Stimulated activated effector memory CD8-positive, alpha-beta T cell treated with anti-CD3 and anti-CD28 coated beads, Interleukin-12 subunit alpha, Interleukin-12 subunit beta, amount 100 ng/mL, for 72 hours (primary cell): ENCODE measurements around the gene IL16.
"Not testable (repeated sequence)": the region's sequence is repeated elsewhere in the genome, so short reads cannot be mapped to it uniquely, and the experiment has no call there.

Experiments used
- ATAC-seq: fragments of 150-1000 bp; cut with Tn5 transposase; 2 replicates; pipeline ENCODE4 v1.10.0; 2021
- DNase-seq, 2 donors: peaks; one replicate each; pipeline ENCODE4 v3.0.0; 2021 to 2022; ENCODE audit warnings: low spot score in 2 of 2
- H3K27ac Mint-ChIP-seq: one replicate; pipeline ENCODE4 v1.8.0; 2022; ENCODE audit warnings: mild to moderate bottlenecking, mixed read lengths
- H3K36me3 Mint-ChIP-seq: one replicate; pipeline ENCODE4 v1.8.0; 2022; ENCODE audit warnings: mild to moderate bottlenecking, mixed read lengths
- H3K4me1 Mint-ChIP-seq: one replicate; pipeline ENCODE4 v1.8.0; 2022; ENCODE audit warnings: mixed read lengths
- H3K4me3 Mint-ChIP-seq: one replicate; pipeline ENCODE4 v1.8.0; 2022; ENCODE audit warnings: mild to moderate bottlenecking, mixed read lengths
- H3K9me3 Mint-ChIP-seq: one replicate; pipeline ENCODE4 v1.8.0; 2022; ENCODE audit warnings: mixed read lengths

IL16 gene

DNA sequence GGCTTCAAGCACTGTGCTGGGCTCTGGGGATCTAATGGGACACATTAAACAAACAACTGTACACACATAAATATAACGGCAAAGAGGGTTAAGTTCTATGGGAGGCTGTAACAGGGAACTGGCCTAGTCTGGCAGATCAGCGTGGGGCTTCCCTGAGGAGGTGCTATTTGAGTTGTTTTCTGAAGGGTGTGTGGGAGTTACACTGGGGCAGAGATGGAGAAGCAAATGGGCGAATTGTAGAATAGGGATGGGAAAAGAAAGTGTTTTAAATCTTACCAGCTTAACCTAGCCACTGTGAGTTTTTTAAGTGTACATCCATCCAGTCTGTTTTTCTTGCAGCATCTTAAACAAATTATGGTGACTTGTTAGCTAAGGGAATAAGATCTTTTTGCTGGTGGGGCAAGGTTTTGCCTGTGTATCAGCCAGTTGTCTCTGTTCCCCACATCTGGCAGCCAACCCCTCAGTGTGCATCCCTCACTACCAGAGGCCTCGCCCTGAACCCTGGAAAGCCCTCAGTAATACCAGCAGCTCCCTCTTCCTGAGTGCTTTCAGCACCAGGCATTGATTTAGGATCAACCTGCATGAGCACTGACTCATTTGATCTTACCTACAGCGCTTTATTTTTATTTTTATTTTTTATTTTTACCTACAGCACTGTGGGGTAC is 10.9 kb upstream of the IL16 start:
- ATAC-seq (no peak), DNase-seq (no peak)
- no peaks in the 10 kb centered on the region for H3K9me3 Mint-ChIP-seq
- no peaks in the 10 kb centered on the region for H3K4me1 Mint-ChIP-seq
- H3K4me3 Mint-ChIP-seq, result no peak overlapping the region
- no peaks in the 10 kb centered on the region for H3K36me3 Mint-ChIP-seq
- H3K27ac Mint-ChIP-seq, result no peak overlapping the region

DNA sequence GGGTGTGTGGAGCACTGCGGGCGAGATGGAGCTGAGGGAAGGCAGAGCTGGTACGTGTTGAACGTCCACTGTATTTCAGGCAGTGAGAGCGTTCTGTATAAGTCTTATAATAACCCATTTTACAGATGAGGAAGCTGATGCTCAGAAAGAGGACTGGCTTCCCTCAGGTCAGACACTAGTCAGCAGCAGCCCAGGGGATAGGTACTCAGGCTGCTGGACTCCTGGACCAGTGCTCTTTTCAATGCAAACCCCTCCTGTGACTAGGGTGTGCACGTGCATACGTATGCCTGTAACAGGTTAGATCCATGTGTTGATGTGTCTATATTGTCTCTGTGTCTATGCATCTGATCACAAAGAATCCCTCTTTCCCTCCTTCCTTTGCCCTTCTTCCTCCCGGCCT is 8.3 kb upstream of the IL16 start:
- DNase-seq (no peak), ATAC-seq (no peak)
- H3K36me3 Mint-ChIP-seq, result no peaks in the 10 kb centered on the region
- no peaks in the 10 kb centered on the region for H3K9me3 Mint-ChIP-seq
- H3K27ac Mint-ChIP-seq, result no peak overlapping the region
- no peaks in the 10 kb centered on the region for H3K4me1 Mint-ChIP-seq
- no peak overlapping the region for H3K4me3 Mint-ChIP-seq

- ATAC-seq, result no peak
- Mint-ChIP-seq H3K27ac (no peak overlapping the region), H3K4me3 (no peak overlapping the region), H3K4me1 (no peaks in the 10 kb centered on the region), H3K36me3 (no peaks in the 10 kb centered on the region), H3K9me3 (no peaks in the 10 kb centered on the region)
- no peak for DNase-seq
Observed at GRCh38 chr15:81189583-81190283, 6.9 kb upstream of the IL16 start.

GRCh38 chr15:81190922-81191507 is 5.7 kb upstream of the IL16 start:
- no peak overlapping the region for H3K4me3 Mint-ChIP-seq
- ATAC-seq (no peak), DNase-seq (no peak)
- no peaks in the 10 kb centered on the region for H3K36me3 Mint-ChIP-seq
- no peaks in the 10 kb centered on the region for H3K9me3 Mint-ChIP-seq
- H3K27ac Mint-ChIP-seq, result no peak overlapping the region
- no peaks in the 10 kb centered on the region for H3K4me1 Mint-ChIP-seq

DNA sequence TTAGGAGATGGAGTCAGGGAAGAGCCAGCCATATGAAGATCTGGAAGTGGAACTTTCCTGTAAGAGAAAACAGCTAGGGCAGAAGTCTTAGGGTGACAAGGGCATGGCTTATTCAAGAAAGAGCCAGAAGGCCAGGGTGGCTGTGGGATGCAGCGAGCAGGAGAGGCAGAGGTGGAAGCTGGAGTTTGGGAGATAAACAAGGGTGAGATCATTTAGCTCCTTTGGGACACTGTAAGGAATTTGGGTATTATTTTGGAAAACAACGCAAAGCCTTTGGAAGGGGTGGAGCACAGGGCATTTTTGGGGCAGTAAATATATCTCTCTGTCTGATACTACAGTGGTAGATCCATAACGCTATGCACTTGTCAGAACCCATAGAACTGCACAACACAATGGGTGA is 5.0 kb upstream of the IL16 start:
- Mint-ChIP-seq H3K36me3 (no peaks in the 10 kb centered on the region), H3K27ac (no peak overlapping the region), H3K4me3 (no peak overlapping the region), H3K4me1 (no peaks in the 10 kb centered on the region), H3K9me3 (no peaks in the 10 kb centered on the region)
- DNase-seq (no peak), ATAC-seq (no peak)

- Mint-ChIP-seq H3K27ac (no peak overlapping the region), H3K4me1 (no peaks in the 10 kb centered on the region), H3K36me3 (no peaks in the 10 kb centered on the region), H3K4me3 (no peak overlapping the region), H3K9me3 (no peaks in the 10 kb centered on the region)
- ATAC-seq (no peak), DNase-seq (no peak)
Observed at GRCh38 chr15:81194723-81195122, 2.0 kb upstream of the IL16 start.

DNA sequence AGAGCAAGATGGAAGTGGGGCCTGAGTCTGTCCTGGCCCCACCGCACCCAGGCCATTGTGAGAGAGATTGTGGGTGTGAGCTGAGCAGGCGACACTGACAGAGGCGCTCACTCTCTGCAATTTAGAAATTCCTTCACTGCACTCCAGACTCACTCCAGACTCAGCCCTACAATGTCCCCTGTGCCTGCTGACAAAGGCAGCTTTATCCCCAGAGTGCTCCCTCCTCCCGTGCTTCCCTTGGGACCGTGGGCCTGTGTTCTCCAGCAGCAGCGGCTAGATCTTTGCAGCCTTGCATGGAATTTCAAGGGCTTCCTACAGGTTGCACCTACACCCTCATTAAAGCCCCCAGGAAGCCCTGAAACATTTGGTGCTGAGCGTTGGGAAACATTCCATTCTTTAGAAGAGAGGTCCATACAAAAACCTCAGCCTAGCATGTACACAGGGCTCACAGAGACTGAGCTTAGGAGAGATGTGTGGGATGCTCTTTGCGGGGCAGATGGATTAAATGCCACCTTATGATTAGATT is 1.3 kb upstream of the IL16 start:
- DNase-seq (no peak), ATAC-seq (peak; percentile 26)
- no peak overlapping the region for H3K27ac Mint-ChIP-seq
- no peaks in the 10 kb centered on the region for H3K36me3 Mint-ChIP-seq
- H3K4me1 Mint-ChIP-seq, result no peaks in the 10 kb centered on the region
- H3K4me3 Mint-ChIP-seq, result no peak overlapping the region
- no peaks in the 10 kb centered on the region for H3K9me3 Mint-ChIP-seq

GRCh38 chr15:81197255-81197630 is 564 bp downstream of the IL16 start:
- Mint-ChIP-seq H3K4me1 (no peaks in the 10 kb centered on the region), H3K9me3 (no peaks in the 10 kb centered on the region), H3K36me3 (no peaks in the 10 kb centered on the region), H3K4me3 (no peak overlapping the region), H3K27ac (no peak overlapping the region)
- DNase-seq, result no peak
- no peak for ATAC-seq

- Mint-ChIP-seq H3K9me3 (no peaks in the 10 kb centered on the region), H3K27ac (no peak overlapping the region), H3K4me3 (no peak overlapping the region), H3K36me3 (no peaks in the 10 kb centered on the region), H3K4me1 (no peaks in the 10 kb centered on the region)
- DNase-seq (no peak), ATAC-seq (no peak)
Observed at GRCh38 chr15:81197688-81198281, 1.1 kb downstream of the IL16 start.

DNA sequence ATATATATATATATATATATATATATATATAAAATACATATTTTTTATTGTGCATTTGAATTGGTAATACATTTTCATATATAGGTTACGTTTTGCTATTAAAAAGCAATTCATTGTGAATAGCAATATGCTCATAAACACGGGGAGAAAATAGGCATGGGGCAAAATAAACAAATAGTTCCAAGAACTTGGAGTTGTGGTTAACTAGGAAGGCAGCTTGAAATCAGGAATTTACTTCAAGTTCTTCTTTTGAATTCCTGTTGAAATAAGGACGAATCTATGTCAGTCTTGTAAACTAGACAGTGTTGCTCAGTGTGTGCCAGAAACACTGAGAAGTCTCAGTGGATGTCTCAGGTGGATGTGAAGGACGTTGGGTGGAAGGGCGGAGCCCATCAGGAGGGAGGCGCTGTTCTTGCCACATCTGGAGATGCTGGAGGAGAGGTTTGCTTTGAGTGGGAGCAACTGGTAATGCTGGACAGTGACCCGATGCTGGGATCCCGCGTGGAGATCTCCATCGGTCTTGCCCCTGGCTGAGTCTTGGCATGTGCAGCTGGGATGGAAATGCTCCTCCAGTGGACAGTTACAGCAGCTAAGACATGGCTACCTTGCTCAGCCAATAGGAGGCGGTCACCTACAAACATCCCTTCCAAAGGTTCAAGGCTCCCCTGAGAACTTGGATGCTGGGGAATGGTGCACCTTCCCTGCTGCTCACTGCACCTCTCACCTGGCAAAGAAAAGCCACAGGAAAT is 2.5 kb downstream of the IL16 start:
- DNase-seq (no peak), ATAC-seq (no peak)
- H3K9me3 Mint-ChIP-seq, result no peaks in the 10 kb centered on the region
- H3K36me3 Mint-ChIP-seq, result no peaks in the 10 kb centered on the region
- no peak overlapping the region for H3K4me3 Mint-ChIP-seq
- H3K4me1 Mint-ChIP-seq, result no peaks in the 10 kb centered on the region
- no peak overlapping the region for H3K27ac Mint-ChIP-seq

- Mint-ChIP-seq H3K4me1 (no peaks in the 10 kb centered on the region), H3K9me3 (no peaks in the 10 kb centered on the region), H3K4me3 (no peak overlapping the region), H3K27ac (no peak overlapping the region), H3K36me3 (no peaks in the 10 kb centered on the region)
- ATAC-seq (no peak), DNase-seq (no peak)
Observed at GRCh38 chr15:81206018-81206417, 9.3 kb downstream of the IL16 start.

DNA sequence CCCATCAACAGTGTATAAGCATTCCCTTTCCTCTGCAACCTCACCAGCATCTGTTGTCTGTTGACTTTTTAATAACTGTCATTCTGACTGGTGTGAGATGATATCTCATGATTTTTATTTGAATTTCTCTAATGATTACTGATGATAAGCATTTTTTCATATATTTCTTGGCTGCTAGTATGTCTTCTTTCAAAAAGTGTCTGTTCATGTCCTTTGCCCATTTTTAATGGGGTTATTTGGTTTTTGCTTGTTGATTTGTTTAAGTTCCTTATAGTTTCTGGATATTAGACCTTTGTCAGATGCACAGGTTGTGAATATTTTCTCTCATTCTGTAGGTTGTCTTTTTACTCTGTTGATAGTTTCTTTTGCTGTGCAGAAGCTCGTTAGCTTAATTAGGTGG is 11.3 kb downstream of the IL16 start:
- not testable (repeated sequence) for H3K9me3 Mint-ChIP-seq, ATAC-seq, H3K27ac Mint-ChIP-seq, H3K4me1 Mint-ChIP-seq, H3K4me3 Mint-ChIP-seq, DNase-seq, H3K36me3 Mint-ChIP-seq

GRCh38 chr15:81209635-81210034 is 13.0 kb downstream of the IL16 start:
- H3K36me3 Mint-ChIP-seq, result no peaks in the 10 kb centered on the region
- H3K4me3 Mint-ChIP-seq, result no peak overlapping the region
- no peaks in the 10 kb centered on the region for H3K4me1 Mint-ChIP-seq
- peaks cover 8% of the 10 kb centered on the region for H3K9me3 Mint-ChIP-seq
- H3K27ac Mint-ChIP-seq, result no peak overlapping the region
- DNase-seq (no peak), ATAC-seq (no peak)

DNA sequence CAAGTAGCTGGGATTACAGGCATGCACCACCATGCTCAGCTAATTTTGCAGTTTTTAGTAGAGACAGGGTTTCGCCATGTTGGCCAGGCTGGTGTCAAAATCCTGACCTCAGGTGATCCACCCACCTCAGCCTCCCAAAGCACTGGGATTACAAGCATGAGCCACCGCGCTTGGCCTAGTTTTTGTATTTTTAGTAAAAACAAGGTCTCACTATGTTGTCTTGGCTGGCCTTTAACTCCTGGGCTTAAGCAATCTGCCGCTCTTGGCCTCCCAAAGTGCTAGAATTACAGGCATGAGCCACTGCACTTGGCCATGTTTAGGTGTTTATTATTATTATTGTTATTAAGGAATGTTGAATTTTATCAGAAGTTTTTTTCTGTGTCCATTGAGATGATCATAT is 14.7 kb downstream of the IL16 start:
- DNase-seq, result no peak
- H3K9me3 Mint-ChIP-seq, result peaks cover 10% of the 10 kb centered on the region
- no peak overlapping the region for H3K4me3 Mint-ChIP-seq
- no peak for ATAC-seq
- no peaks in the 10 kb centered on the region for H3K4me1 Mint-ChIP-seq
- no peaks in the 10 kb centered on the region for H3K36me3 Mint-ChIP-seq
- H3K27ac Mint-ChIP-seq, result no peak overlapping the region

DNA sequence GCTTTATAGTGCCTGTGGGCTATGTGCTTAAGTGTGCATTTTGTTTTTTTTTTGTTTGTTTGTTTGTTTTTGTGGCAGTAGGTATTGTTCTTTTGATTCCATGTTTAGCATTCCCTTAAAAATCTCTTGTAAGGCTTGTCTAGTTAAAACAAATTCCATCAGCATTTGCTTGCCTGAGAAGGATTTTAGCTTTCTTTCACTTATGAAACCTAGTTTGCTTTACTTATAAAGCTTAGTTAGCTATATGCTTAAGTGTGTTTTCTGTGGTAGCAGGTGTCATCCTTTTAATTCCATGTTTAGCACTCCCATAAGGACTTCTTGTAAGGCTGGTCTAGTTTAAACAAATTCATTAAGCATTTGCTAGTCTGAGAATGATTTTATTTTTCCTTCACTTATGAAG is 17.3 kb downstream of the IL16 start:
- H3K4me1 Mint-ChIP-seq, result no peaks in the 10 kb centered on the region
- H3K9me3 Mint-ChIP-seq, result peaks cover 10% of the 10 kb centered on the region
- DNase-seq (no peak), ATAC-seq (no peak)
- no peaks in the 10 kb centered on the region for H3K36me3 Mint-ChIP-seq
- H3K4me3 Mint-ChIP-seq, result no peak overlapping the region
- H3K27ac Mint-ChIP-seq, result no peak overlapping the region
